ENCODE results near the gene COG1.

Gene COG1

GRCh38 chr17:73214008-73214407 lies 21.2 kb downstream of the COG1 start:
- Histone ChIP-seq H3K4me1 (ENCODE audit: low read depth, poor library complexity, severe bottlenecking) (peaks cover 10% of the 10 kb centered on the region), H3K4me3 (IDR thresholded peaks at IDR 0.05; ENCODE audit: insufficient read depth, low read depth, low read length) (no peak overlapping the region), H3K9ac (no peak overlapping the region), H3K79me2 (ENCODE audit: insufficient read depth, low read depth) (peaks cover 4% of the 10 kb centered on the region; the same call in 1 of the 2 replicates), H3K27ac (no peak overlapping the region; the same call in 1 of the 2 replicates), H3K4me2 (0 out of 2 replicates have a peak overlapping the region, but pooled peaks have one; percentile 3), H4K20me1 (ENCODE audit: insufficient read depth) (no peaks in the 10 kb centered on the region), H2AFZ (ENCODE audit: low read depth) (no peak overlapping the region), H3K36me3 (ENCODE audit: insufficient read depth) (0 out of 2 replicates have a peak, but pooled peaks cover 6% of the 10 kb centered on the region), H3K27me3 (ENCODE audit: insufficient read depth, low read depth) (no peaks in the 10 kb centered on the region)
- no peak for TF ChIP-seq CTCF (conservative IDR thresholded peaks at IDR 0.05; ENCODE audit: low read depth, low read length)

DNA sequence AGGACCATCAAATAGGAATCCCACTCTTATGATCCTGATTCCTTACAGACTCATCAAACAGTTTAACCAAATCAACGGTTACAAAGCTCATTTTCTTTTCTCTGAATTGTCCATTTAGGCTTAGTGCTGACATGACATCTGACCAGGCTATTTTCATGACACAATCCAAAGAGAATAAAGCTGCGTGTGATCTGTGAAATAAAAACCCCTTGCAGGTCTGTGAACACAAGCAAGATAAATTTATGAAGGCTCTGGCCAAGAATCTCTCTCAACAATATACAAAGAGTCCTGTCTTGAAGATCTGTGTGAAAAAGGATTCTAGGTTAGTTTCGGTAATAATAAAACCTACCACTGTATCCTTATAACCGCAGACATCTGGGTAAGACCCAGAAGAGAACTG lies 22.0 kb downstream of the COG1 start:
- H3K4me1 ChIP-seq (ENCODE audit: low read depth, poor library complexity, severe bottlenecking) = peaks cover 10% of the 10 kb centered on the region
- no peak overlapping the region for H3K9ac ChIP-seq
- no peak overlapping the region for H2AFZ ChIP-seq (ENCODE audit: low read depth)
- H3K4me3 ChIP-seq (IDR thresholded peaks at IDR 0.05; ENCODE audit: insufficient read depth, low read depth, low read length) = no peak overlapping the region
- no peaks in the 10 kb centered on the region for H3K27me3 ChIP-seq (ENCODE audit: insufficient read depth, low read depth)
- H3K79me2 ChIP-seq (ENCODE audit: insufficient read depth, low read depth) = peaks cover 8% of the 10 kb centered on the region; the same call in 1 of the 2 replicates
- H3K36me3 ChIP-seq (ENCODE audit: insufficient read depth) = 0 out of 2 replicates have a peak, but pooled peaks cover 6% of the 10 kb centered on the region
- no peak overlapping the region for H3K27ac ChIP-seq
- H3K4me2 ChIP-seq = no peak overlapping the region
- no peaks in the 10 kb centered on the region for H4K20me1 ChIP-seq (ENCODE audit: insufficient read depth)
- no peak for TF ChIP-seq CTCF (conservative IDR thresholded peaks at IDR 0.05; ENCODE audit: low read depth, low read length)

- H3K9ac ChIP-seq = no peak overlapping the region
- H3K36me3 ChIP-seq (ENCODE audit: insufficient read depth) = 0 out of 2 replicates have a peak, but pooled peaks cover 6% of the 10 kb centered on the region
- H3K4me3 ChIP-seq (IDR thresholded peaks at IDR 0.05; ENCODE audit: insufficient read depth, low read depth, low read length) = no peak overlapping the region
- peaks cover 14% of the 10 kb centered on the region; the same call in 1 of the 2 replicates for H3K79me2 ChIP-seq (ENCODE audit: insufficient read depth, low read depth)
- no peaks in the 10 kb centered on the region for H4K20me1 ChIP-seq (ENCODE audit: insufficient read depth)
- peak; percentile 48 for TF ChIP-seq CTCF (conservative IDR thresholded peaks at IDR 0.05; ENCODE audit: low read depth, low read length)
- H3K4me1 ChIP-seq (ENCODE audit: low read depth, poor library complexity, severe bottlenecking) = peaks cover 10% of the 10 kb centered on the region
- no peak overlapping the region for H3K4me2 ChIP-seq
- H3K27ac ChIP-seq = no peak overlapping the region
- H3K27me3 ChIP-seq (ENCODE audit: insufficient read depth, low read depth) = no peaks in the 10 kb centered on the region
- H2AFZ ChIP-seq (ENCODE audit: low read depth) = no peak overlapping the region
These were observed 22.6 kb downstream of the COG1 start for GRCh38 chr17:73215447-73215846.

DNA sequence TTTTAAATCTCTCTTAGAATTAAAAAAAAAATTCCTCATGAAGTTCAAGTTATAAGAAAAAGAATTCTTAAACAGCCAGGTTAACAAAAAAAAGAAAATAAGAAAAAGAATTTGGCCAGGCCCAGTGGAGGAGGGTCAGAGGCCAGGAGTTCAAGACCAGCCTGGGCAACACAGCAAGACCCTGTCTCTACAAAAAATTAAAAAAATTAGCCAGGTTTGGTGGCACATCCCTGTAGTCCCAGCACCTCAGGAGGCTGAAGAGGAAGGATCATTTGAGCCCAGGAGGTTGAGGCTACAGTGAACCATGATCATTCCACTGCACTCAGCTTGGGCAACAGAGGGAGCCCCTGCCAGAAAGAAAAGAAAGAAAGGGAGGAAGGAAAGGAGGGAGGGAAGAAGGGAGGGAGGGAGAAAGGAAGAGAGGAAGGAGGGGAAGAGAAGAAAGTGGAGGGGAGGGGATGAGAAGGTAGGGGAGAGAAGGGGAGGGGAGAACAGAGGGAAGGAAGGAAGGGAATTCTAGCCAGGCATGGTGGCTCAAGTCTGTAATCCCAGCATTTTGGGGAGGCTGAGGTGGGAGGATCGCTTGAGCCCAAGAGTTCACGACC lies 30.9 kb downstream of the COG1 start:
- Histone ChIP-seq H4K20me1 (ENCODE audit: insufficient read depth) (peaks cover 12% of the 10 kb centered on the region; the same call in 1 of the 2 replicates), H3K9ac (no peak overlapping the region), H3K36me3 (ENCODE audit: insufficient read depth) (no peaks in the 10 kb centered on the region), H3K79me2 (ENCODE audit: insufficient read depth, low read depth) (peaks cover 48% of the 10 kb centered on the region), H3K27me3 (ENCODE audit: insufficient read depth, low read depth) (no peaks in the 10 kb centered on the region), H3K27ac (no peak overlapping the region), H3K4me1 (ENCODE audit: low read depth, poor library complexity, severe bottlenecking) (peaks cover 27% of the 10 kb centered on the region), H3K4me3 (IDR thresholded peaks at IDR 0.05; ENCODE audit: insufficient read depth, low read depth, low read length) (no peak overlapping the region), H2AFZ (ENCODE audit: low read depth) (no peak overlapping the region), H3K4me2 (no peak overlapping the region)
- TF ChIP-seq CTCF (conservative IDR thresholded peaks at IDR 0.05; ENCODE audit: low read depth, low read length) = no peak

All from KMS-11 (cell line).